Cardiac atrium fibroblast (primary cell): Measurements from ENCODE around the gene RAD51. TPM values are rescaled to one million over a fixed set of nuclear protein-coding genes. Genes with fewer than 3 reads are reported as not detected.

Experiments used
- total RNA-seq: library from RNA; depleted of rRNA; stranded (reverse); fragments of >200 nt; gene quantifications from 2 replicates; pipeline ENCODE4 v1.2.3, GENCODE V29; 2015

The RAD51 gene
- 3.4 and 9.1 TPM in 2 replicates for total RNA-seq

GRCh38 chr15:40694688-40695468, at the start of gene RAD51:
Gene RAD51 (plus strand): TSS chr15:40695174. CDS start chr15:40698759, 3,585 bp downstream.

GRCh38 chr15:40754883-40755811, 60.2 kb downstream of the RAD51 start, which contains the start of gene RMDN3:
Gene RMDN3 (minus strand): TSS chr15:40755254. CDS start chr15:40754783, 471 bp downstream.

GRCh38 chr15:40763801-40764628, 69.0 kb downstream of the RAD51 start, which contains the start of gene GCHFR:
Gene GCHFR (plus strand): TSS chr15:40764068. CDS start chr15:40764181, 113 bp downstream.

GRCh38 chr15:40769274-40770146, 74.5 kb downstream of the RAD51 start, which contains the start of gene C15orf62:
Gene C15orf62 (plus strand): TSS chr15:40769980. CDS start chr15:40770496, 516 bp downstream.

Other genes with a start within 250 kb of the RAD51 start
- 23.3 and 24.6 TPM in 2 replicates for gene CHST14, start 224.2 kb upstream of the RAD51 start, total RNA-seq
- gene CCDC32, start 130.1 kb upstream of the RAD51 start, total RNA-seq, result 30.3 and 42.8 TPM in 2 replicates
- gene RPUSD2, start 125.9 kb upstream of the RAD51 start, total RNA-seq, result 7.0 and 13.2 TPM in 2 replicates
- gene KNL1, start 100.9 kb upstream of the RAD51 start, total RNA-seq, result 5.5 and 8.8 TPM in 2 replicates
- gene RMDN3, start 60.1 kb downstream of the RAD51 start, total RNA-seq, result 18.8 and 21.5 TPM in 2 replicates
- gene GCHFR, start 68.9 kb downstream of the RAD51 start, total RNA-seq, result 1.3 and 11.2 TPM in 2 replicates
- gene C15orf62, start 74.8 kb downstream of the RAD51 start, total RNA-seq, result under 0.01 and 0.36 TPM in 2 replicates
- 11.2 and 12.8 TPM in 2 replicates for gene ZFYVE19, start 111.9 kb downstream of the RAD51 start, total RNA-seq
- gene DNAJC17, start 112.3 kb downstream of the RAD51 start, total RNA-seq, result 18.8 and 24.3 TPM in 2 replicates
- not detected in 2 replicates for gene PPP1R14D, start 133.5 kb downstream of the RAD51 start, total RNA-seq
- gene SPINT1, start 148.9 kb downstream of the RAD51 start, total RNA-seq, result 0.36 and 0.81 TPM in 2 replicates
- gene RHOV, start 179.1 kb downstream of the RAD51 start, total RNA-seq, result not detected in 2 replicates
- 22.6 and 32.2 TPM in 2 replicates for gene VPS18, start 199.3 kb downstream of the RAD51 start, total RNA-seq
- gene DLL4, start 234.2 kb downstream of the RAD51 start, total RNA-seq, result 0.54 and 4.9 TPM in 2 replicates